Activated CD8-positive, alpha-beta memory T cell treated with anti-CD3 and anti-CD28 coated beads, Interleukin-2, amount 50 U/mL, for 4 hours (primary cell): ENCODE results near the gene BRF1.

ENCODE experiments used
- DNase-seq: peaks from one replicate; pipeline ENCODE4 v3.0.0-alpha.2; 2020

The BRF1 gene

GRCh38 chr14:105207460-105207901 lies 93.3 kb downstream of the BRF1 start:
- no peak for DNase-seq

- no peak for DNase-seq
These were observed 93.9 kb downstream of the BRF1 start for GRCh38 chr14:105206873-105207272.

- no peak for DNase-seq
These were observed 95.1 kb downstream of the BRF1 start for GRCh38 chr14:105205673-105206208.

- no peak for DNase-seq
These were observed 95.7 kb downstream of the BRF1 start for GRCh38 chr14:105204931-105205672.

GRCh38 chr14:105204206-105204930 lies 96.4 kb downstream of the BRF1 start:
- no peak for DNase-seq

- DNase-seq, result no peak
These were observed 97.1 kb downstream of the BRF1 start for GRCh38 chr14:105203701-105204100.

GRCh38 chr14:105203057-105203531 lies 97.7 kb downstream of the BRF1 start:
- DNase-seq, result peak; percentile 67

GRCh38 chr14:105201925-105202513 lies 98.8 kb downstream of the BRF1 start:
- DNase-seq, result no peak

- DNase-seq, result no peak
These were observed 99.5 kb downstream of the BRF1 start for GRCh38 chr14:105201156-105201924.

- DNase-seq, result no peak
These were observed 100.2 kb downstream of the BRF1 start for GRCh38 chr14:105200641-105201040.

- DNase-seq, result no peak
These were observed 100.7 kb downstream of the BRF1 start for GRCh38 chr14:105200074-105200473.

GRCh38 chr14:105199093-105199492 lies 101.7 kb downstream of the BRF1 start:
- no peak for DNase-seq

- no peak for DNase-seq
These were observed 102.2 kb downstream of the BRF1 start for GRCh38 chr14:105198588-105198987.

- DNase-seq, result no peak
These were observed 103.6 kb downstream of the BRF1 start for GRCh38 chr14:105197211-105197641.

- no peak for DNase-seq
These were observed 104.4 kb downstream of the BRF1 start for GRCh38 chr14:105196265-105196960.

- DNase-seq, result no peak
These were observed 105.1 kb downstream of the BRF1 start for GRCh38 chr14:105195522-105196264.

GRCh38 chr14:105195051-105195450 lies 105.8 kb downstream of the BRF1 start:
- no peak for DNase-seq

- no peak for DNase-seq
These were observed 106.7 kb downstream of the BRF1 start for GRCh38 chr14:105193916-105194782.

- DNase-seq, result peak; percentile 46
These were observed 107.7 kb downstream of the BRF1 start for GRCh38 chr14:105192866-105193731.
